Measurements from ENCODE around the gene OTULIN. TPM values are rescaled to one million over a fixed set of nuclear protein-coding genes. Genes with fewer than 3 reads are reported as not detected.

The OTULIN gene
- polyA plus RNA-seq (2013, experiment 1 of 2), result 18.1 TPM
- polyA plus RNA-seq (2013, experiment 2 of 2), result 20.3 TPM

GRCh38 chr5:14664270-14665100 lies at the start of gene OTULIN:
OTULIN (plus strand) TSS chr5:14664718; CDS start chr5:14664826, 108 bp downstream.
- peak within 1 kb of the TSS; percentile 80 for H3K4me3 ChIP-seq (ENCODE audit: extremely low read depth, insufficient read depth, low read length, poor library complexity, severe bottlenecking)
- WGBS, 2 experiments (ENCODE audit: insufficient coverage in 2 of 2), result 0% methylated on average over 92 to 115 of the region's 115 CpGs
- H3K9me3 ChIP-seq (ENCODE audit: control insufficient read depth, low read length), result no peaks in the 10 kb centered on the region
- peaks cover 15% of the 10 kb centered on the region for H3K36me3 ChIP-seq (ENCODE audit: control insufficient read depth, insufficient read depth, low read length)
- peaks cover 14% of the 10 kb centered on the region for H3K4me1 ChIP-seq (ENCODE audit: control insufficient read depth, insufficient read depth, low read length, poor library complexity, severe bottlenecking)
- peak within 1 kb of the TSS; percentile 86 for H3K27ac ChIP-seq (ENCODE audit: low read depth, low read length, severe bottlenecking)

DNA sequence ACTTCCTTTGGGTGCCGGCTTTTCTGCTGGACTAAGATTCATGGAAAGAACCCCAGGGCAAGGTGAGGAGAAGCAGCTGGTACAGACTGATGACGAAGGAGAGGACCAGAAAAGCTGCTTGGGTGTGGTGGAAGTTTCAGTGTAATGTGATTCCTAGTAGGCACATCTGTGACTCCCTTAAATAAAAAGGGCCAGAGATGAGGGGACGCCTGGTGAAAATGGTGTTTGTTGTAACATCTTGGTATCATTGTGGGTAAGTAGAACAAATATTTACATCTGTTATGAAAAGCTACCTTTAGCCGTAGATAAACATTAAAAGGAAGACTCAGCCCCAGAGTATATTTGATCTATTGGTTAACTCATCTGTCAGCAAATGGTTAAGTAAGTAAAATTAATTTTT lies 49.2 kb upstream of the OTULIN start:
- 89 to 92% methylated on average over 2 to 3 of the region's 4 CpGs for WGBS, 2 experiments (ENCODE audit: insufficient coverage in 2 of 2)
- H3K27ac ChIP-seq (ENCODE audit: low read depth, low read length, severe bottlenecking), result no peak overlapping the region
- H3K36me3 ChIP-seq (ENCODE audit: control insufficient read depth, insufficient read depth, low read length), result no peaks in the 10 kb centered on the region
- H3K4me3 ChIP-seq (ENCODE audit: extremely low read depth, insufficient read depth, low read length, poor library complexity, severe bottlenecking), result no peak overlapping the region
- no peaks in the 10 kb centered on the region for H3K9me3 ChIP-seq (ENCODE audit: control insufficient read depth, low read length)
- H3K4me1 ChIP-seq (ENCODE audit: control insufficient read depth, insufficient read depth, low read length, poor library complexity, severe bottlenecking), result no peaks in the 10 kb centered on the region

- 100% methylated on average over 1 to 3 of the region's 4 CpGs for WGBS, 2 experiments (ENCODE audit: insufficient coverage in 2 of 2)
- H3K4me1 ChIP-seq (ENCODE audit: control insufficient read depth, insufficient read depth, low read length, poor library complexity, severe bottlenecking), result no peaks in the 10 kb centered on the region
- no peaks in the 10 kb centered on the region for H3K36me3 ChIP-seq (ENCODE audit: control insufficient read depth, insufficient read depth, low read length)
- H3K4me3 ChIP-seq (ENCODE audit: extremely low read depth, insufficient read depth, low read length, poor library complexity, severe bottlenecking), result no peak overlapping the region
- no peaks in the 10 kb centered on the region for H3K9me3 ChIP-seq (ENCODE audit: control insufficient read depth, low read length)
- H3K27ac ChIP-seq (ENCODE audit: low read depth, low read length, severe bottlenecking), result no peak overlapping the region
These were observed 47.1 kb upstream of the OTULIN start for GRCh38 chr5:14617441-14617840.

DNA sequence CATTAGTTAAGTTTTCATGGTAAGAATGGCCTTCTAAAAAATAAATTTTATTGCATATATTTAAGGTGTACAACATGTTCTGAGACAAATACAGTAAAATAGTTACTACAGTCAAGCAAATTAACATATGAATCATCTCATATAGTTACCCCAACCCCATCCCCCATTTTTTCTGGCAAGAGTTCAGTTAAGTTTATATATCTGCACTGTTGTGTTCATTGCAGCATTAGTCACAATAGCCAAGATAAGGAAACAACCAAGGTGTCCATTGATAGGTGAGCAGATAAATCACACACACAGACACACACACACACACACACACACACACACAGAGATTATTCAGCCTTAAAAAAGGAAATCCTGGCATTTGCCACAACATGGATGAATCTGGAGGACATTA lies 37.2 kb upstream of the OTULIN start:
- Histone ChIP-seq H3K9me3 (ENCODE audit: control insufficient read depth, low read length) (no peaks in the 10 kb centered on the region), H3K4me1 (ENCODE audit: control insufficient read depth, insufficient read depth, low read length, poor library complexity, severe bottlenecking) (no peaks in the 10 kb centered on the region), H3K27ac (ENCODE audit: low read depth, low read length, severe bottlenecking) (no peak overlapping the region), H3K36me3 (ENCODE audit: control insufficient read depth, insufficient read depth, low read length) (no peaks in the 10 kb centered on the region), H3K4me3 (ENCODE audit: extremely low read depth, insufficient read depth, low read length, poor library complexity, severe bottlenecking) (no peak overlapping the region)

DNA sequence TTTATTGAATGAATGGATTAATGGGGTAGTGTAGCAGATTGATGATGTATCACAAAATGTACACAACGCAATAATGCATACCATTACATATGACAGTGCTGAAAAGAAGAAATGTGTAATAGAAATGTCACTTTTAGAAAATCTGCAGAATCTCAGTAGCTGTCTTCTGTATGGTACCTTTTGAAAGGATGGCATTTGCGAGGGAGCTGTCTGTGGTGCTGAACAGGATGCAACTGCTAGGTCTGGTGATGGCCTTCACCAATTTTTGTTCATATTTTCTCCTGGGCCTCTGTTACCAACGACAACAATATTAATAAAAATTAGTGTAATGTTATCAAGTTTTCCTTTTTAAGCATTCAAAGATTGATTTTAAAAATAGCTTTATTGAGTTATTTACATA lies 36.2 kb upstream of the OTULIN start:
- Histone ChIP-seq H3K9me3 (ENCODE audit: control insufficient read depth, low read length) (no peaks in the 10 kb centered on the region), H3K27ac (ENCODE audit: low read depth, low read length, severe bottlenecking) (no peak overlapping the region), H3K4me3 (ENCODE audit: extremely low read depth, insufficient read depth, low read length, poor library complexity, severe bottlenecking) (no peak overlapping the region), H3K36me3 (ENCODE audit: control insufficient read depth, insufficient read depth, low read length) (no peaks in the 10 kb centered on the region), H3K4me1 (ENCODE audit: control insufficient read depth, insufficient read depth, low read length, poor library complexity, severe bottlenecking) (no peaks in the 10 kb centered on the region)
- WGBS, 2 experiments (ENCODE audit: insufficient coverage in 2 of 2), result 0% methylated on average over 1 of the region's 3 CpGs; no CpG with 5 or more reads in 1 of the 2 experiments

GRCh38 chr5:14630671-14631070 lies 33.8 kb upstream of the OTULIN start:
- WGBS, 2 experiments (ENCODE audit: insufficient coverage in 2 of 2), result 100% methylated on average over 1 of the region's 2 CpGs; no CpG with 5 or more reads in 1 of the 2 experiments
- no peaks in the 10 kb centered on the region for H3K36me3 ChIP-seq (ENCODE audit: control insufficient read depth, insufficient read depth, low read length)

GRCh38 chr5:14635656-14636055 lies 28.9 kb upstream of the OTULIN start:
- 73 to 80% methylated on average over 2 of the region's 2 CpGs for WGBS, 2 experiments (ENCODE audit: insufficient coverage in 2 of 2)
- Histone ChIP-seq H3K36me3 (ENCODE audit: control insufficient read depth, insufficient read depth, low read length) (no peaks in the 10 kb centered on the region), H3K4me1 (ENCODE audit: control insufficient read depth, insufficient read depth, low read length, poor library complexity, severe bottlenecking) (no peaks in the 10 kb centered on the region), H3K4me3 (ENCODE audit: extremely low read depth, insufficient read depth, low read length, poor library complexity, severe bottlenecking) (no peak overlapping the region), H3K9me3 (ENCODE audit: control insufficient read depth, low read length) (no peaks in the 10 kb centered on the region), H3K27ac (ENCODE audit: low read depth, low read length, severe bottlenecking) (no peak overlapping the region)

More at GRCh38 chr5:14630671-14631070, 33.8 kb upstream of the OTULIN start:
- Histone ChIP-seq H3K9me3 (ENCODE audit: control insufficient read depth, low read length) (no peaks in the 10 kb centered on the region), H3K4me3 (ENCODE audit: extremely low read depth, insufficient read depth, low read length, poor library complexity, severe bottlenecking) (no peak overlapping the region), H3K27ac (ENCODE audit: low read depth, low read length, severe bottlenecking) (no peak overlapping the region), H3K4me1 (ENCODE audit: control insufficient read depth, insufficient read depth, low read length, poor library complexity, severe bottlenecking) (no peaks in the 10 kb centered on the region)

DNA sequence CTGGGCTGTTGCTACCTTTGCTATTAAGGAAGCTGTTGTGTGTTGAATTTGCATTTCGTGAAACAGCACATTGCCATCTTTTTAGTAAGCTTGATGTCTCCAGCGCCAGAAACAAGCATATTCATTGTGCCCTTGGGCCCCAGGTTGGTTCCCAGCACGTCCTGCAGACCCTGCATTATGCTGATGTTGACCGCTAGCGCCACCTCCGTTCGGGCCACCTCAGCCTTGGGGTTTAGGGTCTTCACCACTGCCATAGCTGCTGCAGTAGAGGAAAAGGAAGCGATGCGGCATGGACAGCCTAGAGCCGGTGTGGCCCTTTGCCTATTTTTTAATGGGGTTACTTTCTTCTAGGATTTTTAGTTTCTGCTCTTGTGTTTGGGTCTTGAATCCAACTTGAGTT lies 23.8 kb upstream of the OTULIN start:
- Histone ChIP-seq H3K27ac (ENCODE audit: low read depth, low read length, severe bottlenecking) (no peak overlapping the region), H3K4me3 (ENCODE audit: extremely low read depth, insufficient read depth, low read length, poor library complexity, severe bottlenecking) (no peak overlapping the region), H3K4me1 (ENCODE audit: control insufficient read depth, insufficient read depth, low read length, poor library complexity, severe bottlenecking) (no peaks in the 10 kb centered on the region), H3K9me3 (ENCODE audit: control insufficient read depth, low read length) (peaks cover 2% of the 10 kb centered on the region), H3K36me3 (ENCODE audit: control insufficient read depth, insufficient read depth, low read length) (no peaks in the 10 kb centered on the region)
- 84 to 85% methylated on average over 10 of the region's 10 CpGs for WGBS, 2 experiments (ENCODE audit: insufficient coverage in 2 of 2)

DNA sequence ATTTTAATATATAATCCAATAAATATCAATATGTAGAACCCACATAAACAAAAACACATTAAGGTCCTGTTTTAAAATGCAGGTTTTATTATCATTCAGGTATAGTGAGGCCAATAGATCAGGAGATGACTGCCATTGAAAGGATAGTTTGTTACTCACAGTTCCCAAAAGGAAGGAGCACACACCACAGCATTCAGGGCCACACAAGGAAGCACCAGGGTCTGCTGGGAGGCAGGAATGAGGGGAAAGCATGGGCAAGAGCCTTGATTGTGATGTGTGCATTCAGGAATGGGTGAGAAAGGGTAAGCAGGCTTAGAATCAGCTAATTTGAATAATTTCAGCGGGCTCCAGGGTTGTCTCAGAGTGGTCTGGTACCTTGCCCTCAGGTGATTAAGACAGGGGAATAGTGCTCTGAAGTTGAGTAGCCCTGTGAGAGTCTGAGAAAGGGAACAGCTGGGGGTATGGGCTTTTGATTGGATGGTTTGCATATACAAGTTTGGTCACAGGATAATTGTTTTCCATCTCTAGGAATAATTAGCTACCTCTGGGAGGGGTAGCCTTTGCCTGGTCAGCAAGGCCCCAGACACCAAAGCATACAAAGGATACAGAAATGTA lies 19.8 kb upstream of the OTULIN start:
- Histone ChIP-seq H3K27ac (ENCODE audit: low read depth, low read length, severe bottlenecking) (no peak overlapping the region), H3K36me3 (ENCODE audit: control insufficient read depth, insufficient read depth, low read length) (no peaks in the 10 kb centered on the region), H3K4me3 (ENCODE audit: extremely low read depth, insufficient read depth, low read length, poor library complexity, severe bottlenecking) (no peak overlapping the region), H3K4me1 (ENCODE audit: control insufficient read depth, insufficient read depth, low read length, poor library complexity, severe bottlenecking) (no peaks in the 10 kb centered on the region), H3K9me3 (ENCODE audit: control insufficient read depth, low read length) (peaks cover 2% of the 10 kb centered on the region)
- 78 to 100% methylated on average over 1 of the region's 1 CpG for WGBS, 2 experiments (ENCODE audit: insufficient coverage in 2 of 2)

GRCh38 chr5:14650052-14650451 lies 14.5 kb upstream of the OTULIN start:
- H3K4me1 ChIP-seq (ENCODE audit: control insufficient read depth, insufficient read depth, low read length, poor library complexity, severe bottlenecking), result no peaks in the 10 kb centered on the region
- H3K27ac ChIP-seq (ENCODE audit: low read depth, low read length, severe bottlenecking), result no peak overlapping the region
- H3K4me3 ChIP-seq (ENCODE audit: extremely low read depth, insufficient read depth, low read length, poor library complexity, severe bottlenecking), result no peak overlapping the region
- no peaks in the 10 kb centered on the region for H3K36me3 ChIP-seq (ENCODE audit: control insufficient read depth, insufficient read depth, low read length)
- no peaks in the 10 kb centered on the region for H3K9me3 ChIP-seq (ENCODE audit: control insufficient read depth, low read length)
- 82% methylated on average over 2 of the region's 3 CpGs; no CpG with 5 or more reads in 1 of the 2 experiments for WGBS, 2 experiments (ENCODE audit: insufficient coverage in 2 of 2)

Measured in mesodermal cell (in vitro differentiated cells).